Hematopoietic multipotent progenitor cell treated with erythropoietin and hydrocortisone succinate and interleukin-3 and kit ligand, for 17 days (in vitro differentiated cells): ENCODE results near the gene SOX9.
"Not testable (repeated sequence)": the region's sequence is repeated elsewhere in the genome, so short reads cannot be mapped to it uniquely, and the experiment has no call there.

Experiments used
- DNase-seq: peaks from one replicate; pipeline ENCODE4 v3.0.0-alpha.2; 2015; ENCODE audit warnings: low spot score

SOX9 gene

GRCh38 chr17:72111336-72111923 lies 9.4 kb upstream of the SOX9 start:
- no peak for DNase-seq

- DNase-seq: not testable (repeated sequence)
Measured at GRCh38 chr17:72111926-72112325, 8.9 kb upstream of the SOX9 start.

- DNase-seq: no peak
Measured at GRCh38 chr17:72113751-72114150, 7.1 kb upstream of the SOX9 start.

- DNase-seq: no peak
Measured at GRCh38 chr17:72115781-72116525, 4.9 kb upstream of the SOX9 start.

- no peak for DNase-seq
Measured at GRCh38 chr17:72116661-72117521, 3.9 kb upstream of the SOX9 start.

GRCh38 chr17:72117535-72118334 lies 3.1 kb upstream of the SOX9 start:
- no peak for DNase-seq

- peak; percentile 13 for DNase-seq
Measured at GRCh38 chr17:72118335-72119076, 2.3 kb upstream of the SOX9 start.

GRCh38 chr17:72119077-72119872 lies 1.5 kb upstream of the SOX9 start:
- no peak for DNase-seq

- no peak for DNase-seq
Measured at GRCh38 chr17:72119873-72120641, 763 bp upstream of the SOX9 start.

- no peak for DNase-seq
Measured at GRCh38 chr17:72121164-72122009, 567 bp downstream of the SOX9 start.

- DNase-seq: no peak
Measured at GRCh38 chr17:72122010-72122764, 1.4 kb downstream of the SOX9 start.

GRCh38 chr17:72122765-72123529 lies 2.1 kb downstream of the SOX9 start:
- DNase-seq: no peak

GRCh38 chr17:72123530-72124437 lies 3.0 kb downstream of the SOX9 start:
- no peak for DNase-seq

GRCh38 chr17:72124438-72124775 lies 3.6 kb downstream of the SOX9 start:
- no peak for DNase-seq

GRCh38 chr17:72125226-72125651 lies 4.4 kb downstream of the SOX9 start:
- no peak for DNase-seq

- no peak for DNase-seq
Measured at GRCh38 chr17:72125742-72126141, 4.9 kb downstream of the SOX9 start.
